ENCODE measurements around the gene MYL6.

The MYL6 gene

GRCh38 chr12:56186957-56187356 lies 28.8 kb downstream of the MYL6 start:
- CTCF ChIA-PET, result interaction anchor here (0.6 to 6.1 kb wide), 9 partner anchors 7 to 449 kb away, joined by 3 to 86 read pairs (median 18); partner anchors contain the start of genes ANKRD52, ESYT1, RNF41 and RPL41
- Histone ChIP-seq H3K9me3 (ENCODE audit: control insufficient read depth, insufficient read depth, low read depth, low read length) (no peaks in the 10 kb centered on the region), H3K4me1 (ENCODE audit: control insufficient read depth, insufficient read depth, low read length) (no peaks in the 10 kb centered on the region; the same call in 1 of the 2 replicates), H3K4me3 (ENCODE audit: low read depth, low read length) (no peak overlapping the region), H3K27ac (ENCODE audit: extremely low read depth, low read depth, low read length) (no peak overlapping the region), H3K36me3 (ENCODE audit: control insufficient read depth in 2 of 2, insufficient read depth in 1 of 2, low read length in 2 of 2) (peaks cover 39 to 52% of the 10 kb centered on the region in 2 experiments)
- POLR2A ChIA-PET, result interaction anchor here (4.0 kb wide), 1 partner anchor 25 kb away, joined by 29 read pairs; no protein-coding TSS in a partner anchor
- TF ChIP-seq ZNF488 (tag by site-specific recombination; IDR thresholded peaks at IDR 0.05) (no peak), AEBP2 (tag by site-specific recombination; IDR thresholded peaks at IDR 0.05; ENCODE audit: borderline replicate concordance) (no peak), ZNF776 (tag by site-specific recombination; IDR thresholded peaks at IDR 0.05; ENCODE audit: borderline replicate concordance) (no peak), ZNF155 (tag by site-specific recombination; IDR thresholded peaks at IDR 0.05) (no peak), ZNF677 (tag by site-specific recombination; IDR thresholded peaks at IDR 0.05) (no peak), KLF9 (tag by site-specific recombination; IDR thresholded peaks at IDR 0.05; ENCODE audit: low read depth) (no peak), ZBTB44 (tag by site-specific recombination; IDR thresholded peaks at IDR 0.05) (no peak), RBAK (tag by site-specific recombination; IDR thresholded peaks at IDR 0.05) (no peak)

GRCh38 chr12:56188131-56188777 lies 30.1 kb downstream of the MYL6 start:
- Histone ChIP-seq H3K36me3 (ENCODE audit: control insufficient read depth in 2 of 2, insufficient read depth in 1 of 2, low read length in 2 of 2) (peaks cover 26 to 41% of the 10 kb centered on the region in 2 experiments), H3K4me3 (ENCODE audit: low read depth, low read length) (peak overlapping the region; percentile 87), H3K27ac (ENCODE audit: extremely low read depth, low read depth, low read length) (peak overlapping the region; percentile 78), H3K9me3 (ENCODE audit: control insufficient read depth, insufficient read depth, low read depth, low read length) (no peaks in the 10 kb centered on the region), H3K4me1 (ENCODE audit: control insufficient read depth, insufficient read depth, low read length) (no peaks in the 10 kb centered on the region; the same call in 1 of the 2 replicates)
- POLR2A ChIA-PET, result interaction anchor here (0.6 to 5.3 kb wide), 11 partner anchors 11 to 84 kb away, joined by 3 to 59 read pairs (median 14); partner anchors contain the start of genes ESYT1, MYL6, PA2G4 and RNF41
- CTCF ChIA-PET, result interaction anchor here (0.5 to 6.1 kb wide), 21 partner anchors 8 to 450 kb away, joined by 3 to 86 read pairs (median 12); partner anchors contain the start of genes ANKRD52, ESYT1, PA2G4 and RNF41
- no peak for TF ChIP-seq TRIM28 (IDR thresholded peaks at IDR 0.05; ENCODE audit: borderline replicate concordance, low read length)
- no peak for TF ChIP-seq ZNF324 (tag by site-specific recombination; IDR thresholded peaks at IDR 0.05)
- no peak for TF ChIP-seq ZBTB7A (tag by site-specific recombination; IDR thresholded peaks at IDR 0.05; ENCODE audit: low read depth)
- no peak for TF ChIP-seq ZNF610 (tag by site-specific recombination; IDR thresholded peaks at IDR 0.05; ENCODE audit: borderline replicate concordance)
- no peak for TF ChIP-seq ZBTB20 (tag by site-specific recombination; IDR thresholded peaks at IDR 0.05)
- TF ChIP-seq FEZF1 (tag by site-specific recombination; IDR thresholded peaks at IDR 0.05), result no peak
- no peak for TF ChIP-seq ZNF639 (tag by site-specific recombination; IDR thresholded peaks at IDR 0.05)
